Endothelial cell of umbilical vein (primary cell): ENCODE data around the gene R3HDM1. TPM values are rescaled to one million over a fixed set of nuclear protein-coding genes. Genes with fewer than 3 reads are reported as not detected.
"Not testable (repeated sequence)": the region's sequence is repeated elsewhere in the genome, so short reads cannot be mapped to it uniquely, and the experiment has no call there.

Experiments used
- BruUV-seq: library from RNA; stranded (reverse); fragments of 400-500 nt; replicated peaks from 2 replicates; lab custom pipeline; 2021; lab: Mats Ljungman, UMichigan
- CTCF ChIA-PET: fragments of 300-600, 350-600 bp; sonication (Branson Sonifier 250); formaldehyde crosslinking; loops from one replicate; lab custom pipeline; 2021; ENCODE audit warnings: antibody characterized with exemption, inconsistent platforms; lab: Charles Lee
- POLR2A ChIA-PET: fragments of 300-600, 350-600 bp; sonication (Branson Sonifier 250); formaldehyde crosslinking; loops from one replicate; lab custom pipeline; 2021; ENCODE audit warnings: antibody characterized with exemption, inconsistent platforms; lab: Charles Lee
- DNase-seq: peaks from one replicate; pipeline ENCODE4 v3.0.0-alpha.2; 2011; ENCODE audit warnings: low read depth, low spot score
- FAIRE-seq: peaks from 2 replicates; lab custom pipeline; 2011; peaks lifted over from hg19 to GRCh38; lab: Jason Lieb, UNC
- H2AFZ ChIP-seq: 2 replicates; pipeline ENCODE4 v1.6.0; 2012; ENCODE audit warnings: low read depth, low read length, control low read depth, inconsistent platforms
- H3K27ac ChIP-seq: 2 replicates; pipeline ENCODE4 v1.5.1; 2011; ENCODE audit warnings: low read depth, mild to moderate bottlenecking, control low read depth, low read length, moderate library complexity; ENCODE audit not compliant: insufficient read depth
- H3K27me3 ChIP-seq, 2 experiments: 2 replicates each; pipeline versions ENCODE4 v1.6.0 to v1.6.1; 2011; ENCODE audit warnings: low read length in 2 of 2, mixed read lengths in 1 of 2; ENCODE audit not compliant: control insufficient read depth in 2 of 2, insufficient read depth in 2 of 2
- H3K36me3 ChIP-seq, 2 experiments: 2 replicates in 1 of 2; 3 replicates in 1 of 2; pipeline ENCODE4 v1.5.1; 2011; ENCODE audit warnings: low read length in 2 of 2, mild to moderate bottlenecking in 1 of 2, moderate library complexity in 1 of 2; ENCODE audit not compliant: control insufficient read depth in 2 of 2, insufficient read depth in 2 of 2; ENCODE audit errors: extremely low read depth in 1 of 2
- H3K4me1 ChIP-seq: 3 replicates; pipeline ENCODE4 v1.5.1; 2011; ENCODE audit warnings: mild to moderate bottlenecking, low read length; ENCODE audit not compliant: control insufficient read depth, insufficient read depth; ENCODE audit errors: extremely low read depth
- H3K4me2 ChIP-seq: 2 replicates; pipeline ENCODE4 v1.6.1; 2011; ENCODE audit warnings: low read length, control low read depth, mixed read lengths; ENCODE audit not compliant: insufficient read depth
- H3K4me3 ChIP-seq, 3 experiments: fragments of 200-600 bp in 1 of 3; sonication (generic), shearing (Covaris generic) in 1 of 3; replicated peaks in 1 of 3; 2 replicates each; pipeline ENCODE4 v1.5.1; 2011 to 2016; ENCODE audit warnings: control low read depth in 3 of 3, low read length in 3 of 3, mild to moderate bottlenecking in 2 of 3, inconsistent platforms in 1 of 3, low read depth in 1 of 3, moderate library complexity in 1 of 3; ENCODE audit not compliant: insufficient read depth in 1 of 3
- H3K79me2 ChIP-seq: 2 replicates; pipeline ENCODE4 v1.6.0; 2012; ENCODE audit warnings: low read length, inconsistent platforms; ENCODE audit not compliant: control insufficient read depth, insufficient read depth
- H3K9ac ChIP-seq: replicated peaks from 2 replicates; pipeline ENCODE3; 2011; ENCODE audit warnings: low read length, control low read depth; ENCODE audit not compliant: insufficient read depth; ENCODE audit errors: extremely low read depth
- H3K9me1 ChIP-seq: replicated peaks from 3 replicates; pipeline ENCODE4 v1.6.0; 2011; ENCODE audit warnings: mild to moderate bottlenecking, low read length; ENCODE audit not compliant: control insufficient read depth, insufficient read depth; ENCODE audit errors: extremely low read depth
- H3K9me3 ChIP-seq: replicated peaks from 2 replicates; pipeline ENCODE4 v1.5.1; 2012; ENCODE audit warnings: low read length, inconsistent platforms; ENCODE audit not compliant: control insufficient read depth, insufficient read depth
- H4K20me1 ChIP-seq: replicated peaks from 2 replicates; pipeline ENCODE3; 2011; ENCODE audit warnings: mild to moderate bottlenecking, low read length; ENCODE audit not compliant: control insufficient read depth, insufficient read depth; ENCODE audit errors: extremely low read depth
- EZH2 ChIP-seq: IDR thresholded peaks from 2 replicates; pipeline ENCODE4 v1.6.1; 2012; ENCODE audit warnings: borderline replicate concordance, low read depth, mild to moderate bottlenecking, moderate library complexity, low read length, inconsistent platforms; ENCODE audit not compliant: severe bottlenecking
- FOS ChIP-seq: IDR thresholded peaks from 2 replicates; pipeline ENCODE4 v1.6.1; 2011; ENCODE audit warnings: mild to moderate bottlenecking, low read length, moderate library complexity, borderline replicate concordance; ENCODE audit not compliant: insufficient read depth
- GATA2 ChIP-seq: IDR thresholded peaks from 2 replicates; pipeline ENCODE4 v1.7.0; 2011; ENCODE audit warnings: low read depth, mild to moderate bottlenecking, moderate library complexity, mixed read lengths, low read length; ENCODE audit not compliant: insufficient read length, insufficient read depth
- JUN ChIP-seq: IDR thresholded peaks from 2 replicates; pipeline ENCODE4 v1.6.1; 2011; ENCODE audit warnings: borderline replicate concordance, low read depth; ENCODE audit not compliant: insufficient read length, insufficient read depth
- MAX ChIP-seq: IDR thresholded peaks from 2 replicates; pipeline ENCODE4 v1.6.1; 2011; ENCODE audit not compliant: insufficient read depth, insufficient read length
- MYC ChIP-seq: IDR thresholded peaks from one replicate; pipeline ENCODE4 v1.6.1; 2011; ENCODE audit warnings: mild to moderate bottlenecking, low read depth, low read length
- POLR2A ChIP-seq: IDR thresholded peaks from 2 replicates; pipeline ENCODE4 v1.6.1; 2012; ENCODE audit warnings: low read depth, mild to moderate bottlenecking, control low read depth, low read length
- dilution Hi-C: fragments of 300-500 bp; cut with MboI; formaldehyde crosslinking; loops from one replicate; pipeline ENCODE4 v1.15.0; 2019; ENCODE audit warnings: low sequenced_read_pairs; ENCODE audit not compliant: extremely low pct_ligation_motif_present
- intact Hi-C: fragments of 100-400 bp; cut with micrococcal nuclease; formaldehyde crosslinking; loops from one replicate; pipeline ENCODE4 v1.10.0; 2022
- polyA plus RNA-seq, 4 experiments: library from polyadenylated mRNA; depleted of rRNA in 3 of 4; stranded (reverse) in 3 of 4; unstranded in 1 of 4; fragments of >200 nt; gene quantifications; 2 replicates each; pipeline versions ENCODE4 v1.2.1 to v1.2.3, GENCODE V29; 2011 to 2012; ENCODE audit warnings: missing spikeins in 1 of 4
- total RNA-seq: library from RNA; stranded (reverse); gene quantifications from 2 replicates; pipeline ENCODE4 v1.2.3, GENCODE V29; 2021

The R3HDM1 gene
- total and polyA plus RNA-seq, 2 donors (not counting 3 experiments of a cell fraction or from before 2014, with no cell fraction given) = 36.6 to 61.8 TPM

- no peak overlapping the region for H3K27ac ChIP-seq
- POLR2A ChIA-PET = no interaction called here
- FAIRE-seq (no peak), DNase-seq (no peak)
- H3K4me2 ChIP-seq = no peak overlapping the region
- dilution Hi-C loops (no loop called here), intact Hi-C loops (no loop called here)
- H3K4me3 ChIP-seq = no peak overlapping the region
- no peaks in the 10 kb centered on the region for H3K27me3 ChIP-seq
- no peak for TF ChIP-seq EZH2
- peak; percentile 14 for TF ChIP-seq FOS
- H3K9me1 ChIP-seq = no peaks in the 10 kb centered on the region
- peaks cover 3% of the 10 kb centered on the region for H3K4me1 ChIP-seq
- H2AFZ ChIP-seq = no peak overlapping the region
- no peak overlapping the region for H3K9ac ChIP-seq
- H3K36me3 ChIP-seq = no peaks in the 10 kb centered on the region
- BruUV-seq = no TSS peak
- CTCF ChIA-PET = interaction anchor here (1.3 kb wide), 1 partner anchor 9 kb away, joined by 3 read pairs; no protein-coding TSS in a partner anchor
- no peaks in the 10 kb centered on the region for H4K20me1 ChIP-seq
- H3K79me2 ChIP-seq = no peaks in the 10 kb centered on the region
- H3K9me3 ChIP-seq = no peaks in the 10 kb centered on the region
Measured at GRCh38 chr2:135650721-135651120, 119.4 kb downstream of the R3HDM1 start.

- no peak for FAIRE-seq
- dilution Hi-C loops = no loop called here
- TF ChIP-seq POLR2A (no peak), GATA2 (no peak), MYC (no peak), MAX (no peak), EZH2 (no peak), JUN (no peak), FOS (no peak)
Measured at GRCh38 chr2:135651717-135652116, 120.4 kb downstream of the R3HDM1 start.

GRCh38 chr2:135654239-135654638, 123.0 kb downstream of the R3HDM1 start:
- H3K36me3 ChIP-seq, H4K20me1 ChIP-seq, FAIRE-seq, H3K9me1 ChIP-seq, dilution Hi-C loops, H3K4me2 ChIP-seq, H3K27me3 ChIP-seq, H3K9ac ChIP-seq, CTCF ChIA-PET, POLR2A ChIA-PET, H3K27ac ChIP-seq, H2AFZ ChIP-seq, BruUV-seq, DNase-seq, H3K79me2 ChIP-seq, H3K4me3 ChIP-seq, H3K9me3 ChIP-seq, intact Hi-C loops, H3K4me1 ChIP-seq: not testable (repeated sequence)

More at GRCh38 chr2:135651717-135652116, 120.4 kb downstream of the R3HDM1 start:
- no peaks in the 10 kb centered on the region for H3K27me3 ChIP-seq
- no peaks in the 10 kb centered on the region for H3K9me3 ChIP-seq
- no peaks in the 10 kb centered on the region for H4K20me1 ChIP-seq
- DNase-seq = no peak
- intact Hi-C loops = no loop called here
- peaks cover 3% of the 10 kb centered on the region for H3K4me1 ChIP-seq
- H3K27ac ChIP-seq = no peak overlapping the region
- CTCF ChIA-PET = no interaction called here
- POLR2A ChIA-PET = no interaction called here
- no peaks in the 10 kb centered on the region for H3K9me1 ChIP-seq
- H3K36me3 ChIP-seq = no peaks in the 10 kb centered on the region
- BruUV-seq = no TSS peak
- no peak overlapping the region for H3K4me3 ChIP-seq
- H2AFZ ChIP-seq = no peak overlapping the region
- no peak overlapping the region for H3K9ac ChIP-seq
- H3K79me2 ChIP-seq = no peaks in the 10 kb centered on the region
- no peak overlapping the region for H3K4me2 ChIP-seq
